GM18517 (cell line): Measurements from ENCODE around the gene SF3B4.
"Not testable (repeated sequence)": the region's sequence is repeated elsewhere in the genome, so short reads cannot be mapped to it uniquely, and the experiment has no call there.

Source experiments
- ATAC-seq: cut with Tn5 transposase; IDR thresholded peaks from one replicate; pipeline ENCODE4 v1.9.1; 2021; ENCODE audit warnings: mild to moderate bottlenecking, moderate library complexity; ENCODE audit not compliant: unreplicated experiment

The SF3B4 gene

GRCh38 chr1:149888999-149889289 is 38.7 kb downstream of the SF3B4 start:
- no peak for ATAC-seq

GRCh38 chr1:149888247-149888998 is 39.2 kb downstream of the SF3B4 start:
- no peak for ATAC-seq

- peak; percentile 45 for ATAC-seq
Observed at GRCh38 chr1:149887456-149888246, 40.0 kb downstream of the SF3B4 start.

- ATAC-seq = not testable (repeated sequence)
Observed at GRCh38 chr1:149887196-149887455, 40.5 kb downstream of the SF3B4 start.

- ATAC-seq = peak; percentile 69
Observed at GRCh38 chr1:149886396-149887195, 41.0 kb downstream of the SF3B4 start.

- ATAC-seq = not testable (repeated sequence)
Observed at GRCh38 chr1:149886121-149886395, 41.5 kb downstream of the SF3B4 start.

- no peak for ATAC-seq
Observed at GRCh38 chr1:149885339-149886120, 42.1 kb downstream of the SF3B4 start.

GRCh38 chr1:149884433-149885338 is 42.9 kb downstream of the SF3B4 start:
- no peak for ATAC-seq

- no peak for ATAC-seq
Observed at GRCh38 chr1:149883598-149884247, 43.9 kb downstream of the SF3B4 start.

GRCh38 chr1:149881876-149882275 is 45.7 kb downstream of the SF3B4 start:
- ATAC-seq = no peak

- ATAC-seq = no peak
Observed at GRCh38 chr1:149879556-149879955, 48.0 kb downstream of the SF3B4 start.

GRCh38 chr1:149877211-149877946 is 50.2 kb downstream of the SF3B4 start:
- no peak for ATAC-seq
